Activated CD4-positive, alpha-beta T cell treated with anti-CD3 and anti-CD28 coated beads, Interleukin-2, amount 10 ng/mL, durations not matched to agents 24 days and 14 days (primary cell): Measurements from ENCODE around the gene CAPN5. TPM values are rescaled to one million over a fixed set of nuclear protein-coding genes. Genes with fewer than 3 reads are reported as not detected.

ENCODE experiments used
- DNase-seq: peaks from one replicate; pipeline ENCODE4 v3.0.0; 2022
- H3K27ac Mint-ChIP-seq: one replicate; pipeline ENCODE4 v1.8.0; 2022; ENCODE audit warnings: mild to moderate bottlenecking, mixed read lengths
- H3K27me3 Mint-ChIP-seq: one replicate; pipeline ENCODE4 v1.8.0; 2022; ENCODE audit warnings: mixed read lengths
- H3K36me3 Mint-ChIP-seq: one replicate; pipeline ENCODE4 v1.8.0; 2022; ENCODE audit warnings: low read depth, mild to moderate bottlenecking, mixed read lengths
- H3K4me1 Mint-ChIP-seq: one replicate; pipeline ENCODE4 v1.8.0; 2021; ENCODE audit warnings: mixed read lengths
- H3K4me3 Mint-ChIP-seq: one replicate; pipeline ENCODE4 v1.8.0; 2022; ENCODE audit warnings: mild to moderate bottlenecking, moderate library complexity, mixed read lengths
- H3K9me3 Mint-ChIP-seq: one replicate; pipeline ENCODE4 v1.8.0; 2021; ENCODE audit warnings: mixed read lengths
- intact Hi-C: fragments of 100-400 bp; cut with micrococcal nuclease; formaldehyde crosslinking; loops from one replicate; pipeline ENCODE4 v1.15.1; 2023
- total RNA-seq: library from RNA; stranded (reverse); gene quantifications from 2 replicates; pipeline ENCODE4 v1.2.3, GENCODE V29; 2022

Gene CAPN5
- total RNA-seq, 1 donor from 2014 or later = 0.30 TPM

GRCh38 chr11:77171885-77172665 is 105.3 kb downstream of the CAPN5 start:
- Mint-ChIP-seq H3K9me3 (no peaks in the 10 kb centered on the region), H3K36me3 (no peaks in the 10 kb centered on the region), H3K4me1 (no peaks in the 10 kb centered on the region), H3K4me3 (no peak overlapping the region), H3K27ac (no peak overlapping the region), H3K27me3 (no peaks in the 10 kb centered on the region)
- no peak for DNase-seq
- intact Hi-C loops = no loop called here

GRCh38 chr11:77172666-77172982 is 105.9 kb downstream of the CAPN5 start:
- Mint-ChIP-seq H3K27ac (no peak overlapping the region), H3K4me3 (no peak overlapping the region), H3K27me3 (no peaks in the 10 kb centered on the region), H3K36me3 (no peaks in the 10 kb centered on the region), H3K4me1 (no peaks in the 10 kb centered on the region), H3K9me3 (no peaks in the 10 kb centered on the region)
- DNase-seq = no peak
- intact Hi-C loops = no loop called here

GRCh38 chr11:77173494-77173893 is 106.7 kb downstream of the CAPN5 start:
- DNase-seq = no peak
- Mint-ChIP-seq H3K9me3 (no peaks in the 10 kb centered on the region), H3K4me3 (no peak overlapping the region), H3K27ac (no peak overlapping the region), H3K27me3 (no peaks in the 10 kb centered on the region), H3K4me1 (no peaks in the 10 kb centered on the region), H3K36me3 (no peaks in the 10 kb centered on the region)
- intact Hi-C loops = no loop called here

- Mint-ChIP-seq H3K27me3 (no peaks in the 10 kb centered on the region), H3K36me3 (no peaks in the 10 kb centered on the region), H3K9me3 (no peaks in the 10 kb centered on the region), H3K4me3 (no peak overlapping the region), H3K27ac (no peak overlapping the region), H3K4me1 (no peaks in the 10 kb centered on the region)
- intact Hi-C loops = no loop called here
- DNase-seq = no peak
These were observed 107.8 kb downstream of the CAPN5 start for GRCh38 chr11:77174559-77174958.

GRCh38 chr11:77175021-77175842 is 108.5 kb downstream of the CAPN5 start:
- Mint-ChIP-seq H3K4me1 (no peaks in the 10 kb centered on the region), H3K36me3 (no peaks in the 10 kb centered on the region)

More at GRCh38 chr11:77175021-77175842, 108.5 kb downstream of the CAPN5 start:
- no peak overlapping the region for H3K27ac Mint-ChIP-seq
- no peaks in the 10 kb centered on the region for H3K27me3 Mint-ChIP-seq
- no peak for DNase-seq
- no peak overlapping the region for H3K4me3 Mint-ChIP-seq
- intact Hi-C loops = no loop called here
- H3K9me3 Mint-ChIP-seq = no peaks in the 10 kb centered on the region

Other genes starting within 250 kb of the CAPN5 start
- 12.5 and 13.8 TPM in 2 replicates for gene ACER3, start 206.1 kb upstream of the CAPN5 start, total RNA-seq
- not detected in 2 replicates for gene B3GNT6, start 32.6 kb upstream of the CAPN5 start, total RNA-seq
- gene OMP, start 35.9 kb downstream of the CAPN5 start, total RNA-seq = not detected in 2 replicates
- 0.07 TPM in 1 of 2 replicates, not detected in the other for gene MYO7A, start 61.3 kb downstream of the CAPN5 start, total RNA-seq
- gene GDPD4, start 234.7 kb downstream of the CAPN5 start, total RNA-seq = not detected in 2 replicates